Prostate gland (tissue), 2 donors: ENCODE results near the gene SEZ6L2.

ENCODE experiments used
- CTCF ChIP-seq, 4 experiments: fragments of 200-600 bp in 2 of 4; fragments of 450-650 bp in 2 of 4; sonication (generic) in 2 of 4; IDR thresholded peaks; 1 replicate in 3 of 4; 2 replicates in 1 of 4; pipeline ENCODE4 v1.5.1; 2016 to 2019; ENCODE audit warnings: antibody characterized with exemption in 4 of 4, mild to moderate bottlenecking in 2 of 4, moderate library complexity in 2 of 4
- POLR2A ChIP-seq: fragments of 450-650 bp; IDR thresholded peaks from one replicate; pipeline ENCODE4 v1.6.1; 2016; ENCODE audit warnings: antibody characterized with exemption, mild to moderate bottlenecking
- POLR2AphosphoS5 ChIP-seq: sonication (generic); formaldehyde crosslinking; IDR thresholded peaks from one replicate; pipeline ENCODE4 v1.6.1; 2017; ENCODE audit warnings: antibody characterized with exemption

GRCh38 chr16:29898135-29898803 lies 1.1 kb downstream of the SEZ6L2 start:
- TF ChIP-seq CTCF (IDR thresholded peaks at IDR 0.05) (no peak), POLR2A (no peak), POLR2AphosphoS5 (no peak)
